DND-41 (cell line): Measurements from ENCODE around the gene IRF5.

Source experiments
- CTCF ChIP-seq: IDR thresholded peaks from 2 replicates; pipeline ENCODE4 v1.5.1; 2012; ENCODE audit warnings: borderline replicate concordance, low read length, moderate library complexity, mild to moderate bottlenecking; ENCODE audit not compliant: poor library complexity, severe bottlenecking; ENCODE audit errors: extremely low read depth
- EZH2 ChIP-seq: IDR thresholded peaks from 3 replicates; pipeline ENCODE4 v1.6.1; 2012; ENCODE audit warnings: borderline replicate concordance, low read depth, mild to moderate bottlenecking, moderate library complexity, low read length, inconsistent platforms; ENCODE audit not compliant: severe bottlenecking

- TF ChIP-seq CTCF (no peak), EZH2 (no peak)
These were observed 44.4 kb downstream of the IRF5 start for GRCh38 chr7:128982105-128982504.
